Adrenal gland (tissue), 12 donors: Measurements from ENCODE around the gene COL10A1. TPM values are rescaled to one million over a fixed set of nuclear protein-coding genes. Genes with fewer than 3 reads are reported as not detected.

ENCODE experiments used
- DNase-seq, 7 donors: peaks; one replicate each; pipeline ENCODE4 v3.0.0-alpha.2; 2019 to 2020
- H3K27ac ChIP-seq, 5 donors: fragments of 200-600 bp; sonication (generic) in 4 of 5; 1 replicate in 3 of 5; 2 replicates in 2 of 5; pipeline versions ENCODE4 v1.5.1 to v1.8.0; 2016 to 2020; ENCODE audit warnings: mild to moderate bottlenecking in 1 of 5
- H3K27me3 ChIP-seq: fragments of 200-600 bp; 2 replicates; pipeline ENCODE4 v1.8.0; 2021
- H3K36me3 ChIP-seq, 2 donors: fragments of 200-600 bp; replicated peaks in 1 of 2; 1 replicate in 1 of 2; 2 replicates in 1 of 2; pipeline versions ENCODE4 v1.5.1 to v1.8.0; 2018 to 2022
- H3K4me1 ChIP-seq, 2 donors: fragments of 200-600 bp; replicated peaks in 1 of 2; 1 replicate in 1 of 2; 2 replicates in 1 of 2; pipeline versions ENCODE4 v1.5.1 to v1.8.0; 2018 to 2021
- H3K4me3 ChIP-seq, 4 donors: fragments of 200-600 bp; sonication (generic) in 3 of 4; one replicate each; pipeline ENCODE4 v1.5.1; 2016 to 2018
- H3K9me3 ChIP-seq, 3 donors: fragments of 200-600 bp; sonication (generic) in 1 of 3; replicated peaks in 1 of 3; 1 replicate in 2 of 3; 2 replicates in 1 of 3; pipeline versions ENCODE4 v1.5.1 to v1.8.0; 2016 to 2021
- POLR2A ChIP-seq, 2 donors: fragments of 450-650 bp; IDR thresholded peaks; one replicate each; pipeline ENCODE4 v1.6.1; 2017; ENCODE audit warnings: antibody characterized with exemption in 2 of 2, mild to moderate bottlenecking in 2 of 2, moderate library complexity in 1 of 2
- WGBS, 4 donors: extraction: QIAGEN DNeasy Blood & Tissue Kit in 2 of 4; methylation state at CpG; one replicate each; pipeline versions ENCODE4 v1.1.5 to v1.1.7; 2013 to 2017; 5-methylcytosine and 5-hydroxymethylcytosine counted together
- intact Hi-C, 2 donors: fragments of 100-400 bp; cut with DNase I; formaldehyde crosslinking; loops; one replicate each; pipeline versions ENCODE4 v1.14.1 to v1.15.0; 2022 to 2023
- polyA plus RNA-seq, 3 donors: library from polyadenylated mRNA; stranded (reverse); fragments of 200-250 nt in 2 of 3; fragments of 350-450 nt in 1 of 3; fragmentation: Illumina TruSeq in 1 of 3; extraction: RNeasy Lipid Tissue Mini Kit (QIAGEN cat#74804) in 1 of 3; gene quantifications; one replicate each; pipeline ENCODE4 v1.2.3, GENCODE V29; 2013 to 2014
- total RNA-seq, 9 donors: library from RNA; depleted of rRNA in 4 of 9; stranded (reverse); fragments of >200 nt in 4 of 9; fragments of 120-200 nt in 1 of 9; fragmentation: NEBNext Ultra II Directional in 1 of 9; extraction: Animal tissue kit (Norgen Biotek cat#: 25700) in 1 of 9; gene quantifications; one replicate each; pipeline versions ENCODE4 v1.1.0 to v1.2.4, GENCODE V29; 2013 to 2023
- TF ChIP-seq, protein P1 (sequence below), 6 experiments: fragments of 450-650 bp in 4 of 6; fragments of 200-600 bp in 2 of 6; sonication (generic) in 1 of 6; IDR thresholded peaks; 1 replicate in 5 of 6; 2 replicates in 1 of 6; pipeline versions ENCODE4 v1.5.1 to v1.8.0; 2016 to 2021; ENCODE audit warnings: antibody characterized with exemption in 6 of 6, mild to moderate bottlenecking in 2 of 6, moderate library complexity in 1 of 6
- donor health status: healthy with polysubstance abuse.
- donor health status: Bipolar disorder and iron deficiency.
- donor health status: DM: yes; HTN: yes; CAD: no.
- donor health status: DM: no; HTN: no; CAD: no.
- donor health status: DM: no; HTN: no; CAD: no.
- donor health status: DM: yes; HTN: yes; CAD: no.

COL10A1 gene
- total and polyA plus RNA-seq, 12 donors = under 0.01 to 0.12 (median 0.07) TPM; not detected in 9

DNA sequence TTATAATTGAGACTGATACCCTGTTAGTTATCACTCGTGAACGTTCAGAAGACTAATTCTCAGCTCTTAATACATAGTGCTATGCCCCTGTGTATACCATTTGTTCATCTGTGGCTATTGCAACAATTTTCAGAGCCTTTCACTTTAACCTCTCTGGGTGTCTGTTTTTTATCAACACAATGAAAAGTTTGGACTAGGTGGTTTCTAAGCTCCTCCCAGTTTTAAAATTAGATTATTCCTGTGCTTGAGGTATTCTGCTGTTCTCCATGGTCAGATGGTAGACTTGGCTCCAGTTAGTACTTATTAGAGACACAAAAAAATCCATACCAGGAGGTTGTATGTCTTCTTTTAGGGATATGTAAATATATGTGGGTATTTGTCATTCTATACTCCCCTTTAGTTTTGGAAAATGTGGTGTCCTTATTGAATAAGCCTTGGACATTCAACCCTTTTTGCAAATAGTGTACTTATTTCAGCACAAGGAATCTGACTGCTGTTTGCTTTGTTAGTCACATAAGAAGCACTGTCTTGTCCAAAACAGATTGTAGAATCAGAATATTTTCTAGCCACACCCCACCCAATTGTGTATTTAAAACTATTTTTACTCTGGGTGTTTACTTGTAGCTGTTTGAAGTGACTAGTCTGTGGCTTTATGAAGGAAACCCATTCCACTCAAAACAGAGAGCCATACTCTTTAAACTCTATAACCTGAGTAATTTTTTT lies 2.0 kb upstream of the COL10A1 start:
- intact Hi-C loops = no loop called here
- no peak overlapping the region for H3K4me3 ChIP-seq
- TF ChIP-seq POLR2A (IDR thresholded peaks at IDR 0.05) = no peak
- TF ChIP-seq, protein P1, sequence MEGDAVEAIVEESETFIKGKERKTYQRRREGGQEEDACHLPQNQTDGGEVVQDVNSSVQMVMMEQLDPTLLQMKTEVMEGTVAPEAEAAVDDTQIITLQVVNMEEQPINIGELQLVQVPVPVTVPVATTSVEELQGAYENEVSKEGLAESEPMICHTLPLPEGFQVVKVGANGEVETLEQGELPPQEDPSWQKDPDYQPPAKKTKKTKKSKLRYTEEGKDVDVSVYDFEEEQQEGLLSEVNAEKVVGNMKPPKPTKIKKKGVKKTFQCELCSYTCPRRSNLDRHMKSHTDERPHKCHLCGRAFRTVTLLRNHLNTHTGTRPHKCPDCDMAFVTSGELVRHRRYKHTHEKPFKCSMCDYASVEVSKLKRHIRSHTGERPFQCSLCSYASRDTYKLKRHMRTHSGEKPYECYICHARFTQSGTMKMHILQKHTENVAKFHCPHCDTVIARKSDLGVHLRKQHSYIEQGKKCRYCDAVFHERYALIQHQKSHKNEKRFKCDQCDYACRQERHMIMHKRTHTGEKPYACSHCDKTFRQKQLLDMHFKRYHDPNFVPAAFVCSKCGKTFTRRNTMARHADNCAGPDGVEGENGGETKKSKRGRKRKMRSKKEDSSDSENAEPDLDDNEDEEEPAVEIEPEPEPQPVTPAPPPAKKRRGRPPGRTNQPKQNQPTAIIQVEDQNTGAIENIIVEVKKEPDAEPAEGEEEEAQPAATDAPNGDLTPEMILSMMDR (IDR thresholded peaks at IDR 0.05) = no peak
- H3K27ac ChIP-seq = no peak overlapping the region
- H3K9me3 ChIP-seq = no peaks in the 10 kb centered on the region
- H3K27me3 ChIP-seq = no peaks in the 10 kb centered on the region
- no peak for DNase-seq
- no peaks in the 10 kb centered on the region for H3K4me1 ChIP-seq
- 85 to 88% (median 86%) methylated on average over 2 of the region's 2 CpGs for WGBS, 4 donors
- peaks cover 0 to 3% of the 10 kb centered on the region in 2 donors for H3K36me3 ChIP-seq

DNA sequence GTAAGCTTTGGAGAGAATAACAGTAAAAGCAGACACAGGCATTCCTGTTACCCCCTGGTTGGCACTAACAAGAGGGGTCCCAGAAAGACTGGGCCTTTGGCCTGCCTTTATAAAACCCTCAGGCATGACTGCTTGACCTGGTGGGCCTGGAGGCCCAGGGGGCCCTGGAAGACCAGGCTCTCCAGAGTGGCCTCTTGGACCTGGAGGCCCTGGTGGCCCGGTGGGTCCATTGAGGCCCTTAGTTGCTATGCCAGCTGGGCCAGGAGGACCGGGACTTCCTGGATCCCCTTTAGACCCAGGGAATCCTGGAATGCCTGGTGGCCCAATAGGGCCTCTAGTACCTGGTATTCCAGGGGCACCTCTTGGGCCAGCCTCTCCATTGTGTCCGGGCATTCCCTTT lies 5.5 kb downstream of the COL10A1 start:
- TF ChIP-seq, protein P1 (IDR thresholded peaks at IDR 0.05) = no peak
- no peak for TF ChIP-seq POLR2A (IDR thresholded peaks at IDR 0.05)
- 95 to 100% (median 97%) methylated on average over 3 of the region's 3 CpGs; no CpG with 5 or more reads in 1 of the 4 donors for WGBS, 4 donors
- H3K4me1 ChIP-seq = no peaks in the 10 kb centered on the region
- no peak overlapping the region for H3K4me3 ChIP-seq
- no peaks in the 10 kb centered on the region for H3K9me3 ChIP-seq
- no peaks in the 10 kb centered on the region for H3K27me3 ChIP-seq
- H3K27ac ChIP-seq = no peak overlapping the region
- intact Hi-C loops = no loop called here
- no peak for DNase-seq
- H3K36me3 ChIP-seq = peaks cover 0 to 13% of the 10 kb centered on the region in 2 donors

DNA sequence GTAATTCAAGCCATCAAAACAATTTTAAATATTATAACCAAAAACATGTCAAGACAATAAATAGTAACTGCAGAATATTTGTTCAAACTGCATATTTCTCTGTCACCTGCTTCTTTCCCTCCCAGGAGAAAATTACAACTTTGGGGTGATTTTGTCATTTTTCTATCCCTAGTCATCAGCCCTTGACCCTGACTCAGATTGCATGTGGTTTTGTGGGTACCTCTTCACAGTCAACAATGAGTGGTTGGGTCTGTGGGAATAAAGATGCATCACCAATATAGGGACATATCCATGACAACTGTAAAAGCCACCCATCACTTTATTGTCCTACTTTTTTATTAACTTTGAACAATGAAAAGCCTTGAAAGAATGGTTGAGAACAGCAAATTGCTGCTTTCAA lies 7.3 kb downstream of the COL10A1 start:
- Histone ChIP-seq H3K36me3 (peaks cover 0 to 23% of the 10 kb centered on the region in 2 donors), H3K27ac (no peak overlapping the region), H3K9me3 (no peaks in the 10 kb centered on the region), H3K4me1 (no peaks in the 10 kb centered on the region), H3K27me3 (no peaks in the 10 kb centered on the region), H3K4me3 (no peak overlapping the region)
- no peak for DNase-seq
- intact Hi-C loops = no loop called here
- no peak for TF ChIP-seq POLR2A (IDR thresholded peaks at IDR 0.05)
- TF ChIP-seq, protein P1 (IDR thresholded peaks at IDR 0.05) = no peak

DNA sequence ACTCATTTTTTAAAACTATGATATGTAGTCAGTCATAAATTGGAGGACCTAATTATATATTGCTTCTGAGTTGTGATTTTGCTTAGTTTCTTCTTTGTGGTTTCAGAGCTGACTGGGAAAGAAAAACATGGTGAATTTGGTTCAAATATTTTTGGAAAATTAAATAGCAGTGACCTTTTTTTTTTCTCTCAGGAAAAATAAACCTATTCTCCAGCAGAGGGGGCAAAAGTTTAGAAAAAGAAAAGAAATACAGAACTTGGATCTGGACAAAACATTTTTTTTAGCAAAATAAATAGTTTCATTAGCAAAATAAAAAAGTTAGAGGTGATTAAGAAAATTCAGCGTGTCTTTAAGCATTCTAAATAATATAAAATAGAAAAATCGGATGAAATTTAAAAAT lies 10.2 kb downstream of the COL10A1 start:
- H3K4me1 ChIP-seq = no peaks in the 10 kb centered on the region
- H3K4me3 ChIP-seq = no peak overlapping the region
- DNase-seq = no peak
- H3K9me3 ChIP-seq = no peaks in the 10 kb centered on the region
- H3K27ac ChIP-seq = no peak overlapping the region
- intact Hi-C loops = no loop called here
- WGBS, 4 donors = 76 to 83% (median 80%) methylated on average over 2 of the region's 2 CpGs
- H3K36me3 ChIP-seq = peaks cover 0 to 34% of the 10 kb centered on the region in 2 donors
- H3K27me3 ChIP-seq = no peaks in the 10 kb centered on the region
- TF ChIP-seq, protein P1 (IDR thresholded peaks at IDR 0.05) = peak in 4 of 6 experiments; percentile 26 to 50 (median 36)
- TF ChIP-seq POLR2A (IDR thresholded peaks at IDR 0.05) = no peak
